GM12801 (cell line): ENCODE data around the gene CLDN4.

Source experiments
- CTCF ChIP-seq: IDR thresholded peaks from one replicate; pipeline ENCODE4 v1.5.1; 2011; ENCODE audit warnings: control low read depth; ENCODE audit not compliant: insufficient read length; ENCODE audit errors: extremely low read depth

CLDN4 gene

DNA sequence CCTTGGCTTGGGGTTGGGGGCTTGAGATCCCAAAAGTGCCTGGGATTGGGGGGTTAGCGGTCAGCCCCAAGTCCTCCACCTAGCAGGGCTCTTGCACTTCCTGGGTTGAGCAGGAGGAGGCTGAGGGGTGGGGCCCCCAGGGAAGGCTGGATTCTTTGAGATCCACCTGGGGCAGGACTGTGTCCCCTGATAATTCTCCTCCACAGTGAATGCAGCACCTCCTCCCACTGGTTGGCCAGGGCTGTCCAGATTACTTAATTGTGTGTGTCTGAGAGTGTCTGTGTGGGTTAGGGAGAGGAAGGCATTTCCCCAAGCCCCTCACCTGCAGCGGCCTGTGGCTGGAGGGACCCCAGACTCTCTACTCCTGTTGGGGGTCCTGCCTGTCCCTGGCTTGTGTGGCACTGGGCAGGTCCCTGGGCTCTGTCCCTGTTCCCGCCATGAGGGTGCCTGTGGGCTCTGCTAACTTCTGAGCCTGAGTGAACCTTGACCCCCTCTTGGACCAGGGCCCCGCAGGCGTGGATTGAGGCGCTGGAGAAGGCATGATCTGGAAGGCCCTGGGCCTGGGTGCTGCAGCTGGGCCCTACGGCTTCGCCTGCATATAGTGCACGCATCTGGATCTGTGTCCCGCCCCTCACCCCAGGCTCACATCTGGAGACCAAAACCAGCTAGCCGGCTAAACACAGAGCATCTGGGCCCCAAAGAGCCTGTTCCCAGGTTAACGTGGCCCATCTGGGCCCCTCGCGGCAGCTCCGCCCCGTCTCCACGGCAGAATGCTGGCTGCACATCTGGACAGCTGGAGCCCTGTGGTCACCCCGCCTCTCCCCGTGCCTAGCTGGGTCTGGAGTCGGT lies 40.6 kb downstream of the CLDN4 start:
- TF ChIP-seq CTCF, result no peak

DNA sequence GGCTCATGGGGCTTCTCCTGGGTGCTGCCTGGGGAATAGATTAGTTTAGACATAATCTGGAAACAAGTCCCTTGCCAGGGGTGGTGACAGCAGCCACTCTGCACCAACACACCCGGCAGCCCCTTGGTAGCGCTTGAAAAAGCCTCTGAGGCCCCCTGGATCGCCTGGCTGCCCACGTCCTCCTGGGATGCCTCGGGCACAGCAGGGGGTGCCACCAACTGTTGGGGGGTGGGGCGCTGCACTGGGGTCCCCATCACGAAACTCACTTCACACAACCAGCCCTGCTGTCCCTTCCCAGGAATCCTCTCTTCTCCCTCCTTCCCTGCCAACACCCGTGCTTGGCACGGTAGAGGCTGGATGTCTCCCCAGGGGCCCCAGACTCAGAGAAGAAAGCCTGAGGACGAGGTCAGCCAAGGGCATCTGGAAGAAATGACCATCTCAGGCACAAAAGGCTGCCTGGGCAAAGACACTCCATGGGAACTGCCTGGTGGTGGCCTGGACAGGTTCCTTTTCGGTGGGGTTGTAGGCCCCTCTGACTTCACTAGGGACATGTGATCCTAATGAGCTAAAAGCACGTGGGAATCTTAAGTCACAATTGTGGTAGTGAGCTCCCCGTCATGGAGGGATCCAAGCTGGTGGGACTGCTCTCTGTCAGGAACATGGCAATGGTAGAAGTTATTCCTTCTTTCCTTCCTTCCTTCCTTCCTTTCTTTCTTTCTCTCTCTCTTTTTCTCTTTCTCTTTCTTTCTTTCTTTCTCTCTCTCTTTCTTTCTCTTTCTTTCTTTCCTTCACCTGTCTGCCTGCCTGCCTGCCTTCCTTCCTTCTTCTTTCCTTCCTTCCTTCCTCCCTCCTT lies 41.5 kb downstream of the CLDN4 start:
- TF ChIP-seq CTCF, result no peak

GRCh38 chr7:73876361-73876760 lies 45.6 kb downstream of the CLDN4 start:
- TF ChIP-seq CTCF, result no peak

- TF ChIP-seq CTCF, result no peak
Observed at GRCh38 chr7:73876973-73877372, 46.2 kb downstream of the CLDN4 start.

- no peak for TF ChIP-seq CTCF
Observed at GRCh38 chr7:73879977-73880681, 49.3 kb downstream of the CLDN4 start.

DNA sequence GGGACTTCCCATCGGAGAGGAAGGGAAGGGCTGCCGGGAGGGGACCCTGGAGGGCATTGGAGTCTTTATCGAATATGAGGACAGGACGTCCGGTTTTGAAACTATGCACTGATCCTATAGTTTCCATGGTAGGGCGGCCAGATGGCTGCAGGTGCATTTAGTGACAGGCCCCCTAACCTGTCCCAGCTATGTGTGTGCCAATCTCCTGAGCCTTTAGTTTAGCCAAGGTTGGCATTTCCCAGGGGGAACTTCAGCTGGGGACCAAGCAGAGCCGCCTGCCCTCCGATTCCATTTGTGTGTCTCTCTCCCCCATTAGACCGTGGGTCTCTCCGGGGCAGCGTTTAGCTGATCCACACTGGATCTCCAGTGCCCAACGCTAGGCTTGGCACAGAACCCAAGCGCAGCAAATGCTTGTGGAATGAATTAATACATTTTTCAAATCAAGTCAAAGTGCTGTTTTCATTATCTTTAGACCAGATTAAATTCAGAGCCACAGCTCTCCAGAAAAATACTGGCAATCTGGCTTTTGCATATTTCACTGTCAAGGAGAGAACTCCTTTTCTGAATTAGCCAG lies 50.0 kb downstream of the CLDN4 start:
- TF ChIP-seq CTCF, result no peak
